ENCODE measurements around the gene LRRC8E. TPM values are rescaled to one million over a fixed set of nuclear protein-coding genes. Genes with fewer than 3 reads are reported as not detected.
"Not testable (repeated sequence)": the region's sequence is repeated elsewhere in the genome, so short reads cannot be mapped to it uniquely, and the experiment has no call there.

LRRC8E gene
- total RNA-seq, 4 donors from 2014 or later, result 0.13 to 0.32 (median 0.29) TPM

- ATAC-seq, result no peak
- WGBS, 2 donors (ENCODE audit: low coverage in 1 of 2), result 43 to 52% methylated on average over 5 to 11 of the region's 24 CpGs
- no peaks in the 10 kb centered on the region for H3K9me3 ChIP-seq
- peaks cover 50% of the 10 kb centered on the region for H3K27me3 ChIP-seq
- TF ChIP-seq POLR2A (IDR thresholded peaks at IDR 0.05) (no peak), EP300 (IDR thresholded peaks at IDR 0.05) (no peak), POLR2AphosphoS5 (IDR thresholded peaks at IDR 0.05) (no peak)
- TF ChIP-seq, protein P1, sequence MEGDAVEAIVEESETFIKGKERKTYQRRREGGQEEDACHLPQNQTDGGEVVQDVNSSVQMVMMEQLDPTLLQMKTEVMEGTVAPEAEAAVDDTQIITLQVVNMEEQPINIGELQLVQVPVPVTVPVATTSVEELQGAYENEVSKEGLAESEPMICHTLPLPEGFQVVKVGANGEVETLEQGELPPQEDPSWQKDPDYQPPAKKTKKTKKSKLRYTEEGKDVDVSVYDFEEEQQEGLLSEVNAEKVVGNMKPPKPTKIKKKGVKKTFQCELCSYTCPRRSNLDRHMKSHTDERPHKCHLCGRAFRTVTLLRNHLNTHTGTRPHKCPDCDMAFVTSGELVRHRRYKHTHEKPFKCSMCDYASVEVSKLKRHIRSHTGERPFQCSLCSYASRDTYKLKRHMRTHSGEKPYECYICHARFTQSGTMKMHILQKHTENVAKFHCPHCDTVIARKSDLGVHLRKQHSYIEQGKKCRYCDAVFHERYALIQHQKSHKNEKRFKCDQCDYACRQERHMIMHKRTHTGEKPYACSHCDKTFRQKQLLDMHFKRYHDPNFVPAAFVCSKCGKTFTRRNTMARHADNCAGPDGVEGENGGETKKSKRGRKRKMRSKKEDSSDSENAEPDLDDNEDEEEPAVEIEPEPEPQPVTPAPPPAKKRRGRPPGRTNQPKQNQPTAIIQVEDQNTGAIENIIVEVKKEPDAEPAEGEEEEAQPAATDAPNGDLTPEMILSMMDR (IDR thresholded peaks at IDR 0.05), result no peak
- H3K27ac ChIP-seq, result peak overlapping the region in 2 of 4 donors; percentile 94 to 97
- H3K36me3 ChIP-seq, result peaks cover 0 to 35% of the 10 kb centered on the region in 2 donors
- H3K4me3 ChIP-seq, result peak overlapping the region in 1 of 2 donors; percentile 53
- H3K4me1 ChIP-seq, result peaks cover 0 to 47% (median 31%) of the 10 kb centered on the region in 3 donors
These were observed 27.2 kb downstream of the LRRC8E start for GRCh38 chr19:7915250-7916102.

DNA sequence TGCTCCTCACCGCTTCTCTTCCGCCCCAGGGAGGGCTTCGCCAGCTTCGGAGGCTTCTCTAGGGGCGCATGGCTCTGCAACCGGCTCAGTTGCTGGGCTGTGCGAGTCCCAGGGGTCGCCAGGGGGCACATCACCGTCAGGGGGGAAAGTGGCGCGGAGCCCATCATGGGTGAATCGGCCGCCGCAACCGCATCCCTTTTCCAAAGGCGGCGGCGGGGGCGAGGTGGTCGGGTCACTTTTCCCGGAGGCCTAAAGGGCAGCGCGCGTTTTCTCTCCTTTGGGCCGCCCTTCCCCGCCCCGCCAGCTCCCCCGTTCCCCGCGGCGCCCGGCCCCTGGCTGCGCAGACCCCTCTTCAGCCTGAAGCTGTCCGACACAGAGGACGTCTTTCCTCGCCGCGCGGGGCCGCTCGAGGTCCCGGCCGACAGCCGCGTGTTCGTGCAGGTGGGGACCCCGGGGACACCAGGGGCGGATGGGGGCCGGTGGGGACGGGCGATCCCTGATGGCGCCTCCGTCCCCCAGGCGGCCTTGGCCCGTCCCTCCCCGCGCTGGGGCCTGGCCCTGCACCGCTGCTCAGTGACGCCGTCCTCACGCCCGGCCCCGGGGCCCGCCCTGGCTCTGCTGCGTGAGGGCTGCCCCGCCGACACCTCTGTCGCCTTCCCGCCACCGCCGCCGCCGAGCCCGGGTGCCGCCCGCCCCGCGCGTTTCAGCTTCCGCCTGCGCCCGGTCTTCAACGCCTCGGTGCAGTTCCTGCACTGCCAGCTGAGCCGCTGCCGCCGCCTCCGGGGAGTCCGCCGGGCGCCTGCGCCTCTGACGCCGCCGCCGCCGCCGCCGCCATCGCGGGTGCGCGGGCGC is 28.0 kb downstream of the LRRC8E start:
- peaks cover 50% of the 10 kb centered on the region for H3K27me3 ChIP-seq
- peak overlapping the region in 3 of 4 donors; percentile 85 to 97 (median 94) for H3K27ac ChIP-seq
- H3K4me3 ChIP-seq, result peak overlapping the region; percentile 3 to 53
- H3K9me3 ChIP-seq, result no peaks in the 10 kb centered on the region
- no peak for ATAC-seq
- peaks cover 0 to 26% of the 10 kb centered on the region in 2 donors for H3K36me3 ChIP-seq
- WGBS, 2 donors (ENCODE audit: low coverage in 1 of 2), result 0% methylated on average over 3 of the region's 104 CpGs; no CpG with 5 or more reads in 1 of the 2 donors
- no peak for TF ChIP-seq EP300 (IDR thresholded peaks at IDR 0.05)
- no peak for TF ChIP-seq POLR2AphosphoS5 (IDR thresholded peaks at IDR 0.05)
- TF ChIP-seq, protein P1 (IDR thresholded peaks at IDR 0.05), result no peak
- no peak for TF ChIP-seq POLR2A (IDR thresholded peaks at IDR 0.05)
- peaks cover 0 to 52% (median 31%) of the 10 kb centered on the region in 3 donors for H3K4me1 ChIP-seq

DNA sequence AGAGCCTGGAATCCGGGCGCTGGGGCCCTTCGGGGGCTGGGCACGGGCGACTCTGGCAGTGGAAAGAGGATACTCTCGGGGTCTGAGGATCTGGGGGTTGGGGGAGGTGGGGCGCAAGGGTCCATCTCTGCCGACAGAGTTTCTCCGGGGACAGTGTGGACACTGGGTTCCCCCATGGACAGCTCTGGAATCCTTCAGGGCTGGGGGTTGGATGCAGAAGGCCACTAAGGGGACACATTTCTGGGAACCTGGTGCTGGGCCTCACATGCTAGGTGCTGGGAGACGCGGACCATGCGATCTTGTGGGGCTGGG is 28.6 kb downstream of the LRRC8E start:
- H3K4me1 ChIP-seq, result peaks cover 0 to 58% (median 37%) of the 10 kb centered on the region in 3 donors
- ATAC-seq, result no peak
- H3K9me3 ChIP-seq, result no peaks in the 10 kb centered on the region
- H3K36me3 ChIP-seq, result peaks cover 0 to 25% of the 10 kb centered on the region in 2 donors
- TF ChIP-seq EP300 (IDR thresholded peaks at IDR 0.05), result no peak
- no peak for TF ChIP-seq POLR2AphosphoS5 (IDR thresholded peaks at IDR 0.05)
- TF ChIP-seq, protein P1 (IDR thresholded peaks at IDR 0.05), result no peak
- TF ChIP-seq POLR2A (IDR thresholded peaks at IDR 0.05), result no peak
- H3K27ac ChIP-seq, result peak overlapping the region in 3 of 4 donors; percentile 85 to 97 (median 94)
- peak overlapping the region in 1 of 2 donors; percentile 53 for H3K4me3 ChIP-seq
- peaks cover 50% of the 10 kb centered on the region for H3K27me3 ChIP-seq
- no CpG with 5 or more reads among the region's 12 CpGs for WGBS, 2 donors (ENCODE audit: low coverage in 1 of 2)

DNA sequence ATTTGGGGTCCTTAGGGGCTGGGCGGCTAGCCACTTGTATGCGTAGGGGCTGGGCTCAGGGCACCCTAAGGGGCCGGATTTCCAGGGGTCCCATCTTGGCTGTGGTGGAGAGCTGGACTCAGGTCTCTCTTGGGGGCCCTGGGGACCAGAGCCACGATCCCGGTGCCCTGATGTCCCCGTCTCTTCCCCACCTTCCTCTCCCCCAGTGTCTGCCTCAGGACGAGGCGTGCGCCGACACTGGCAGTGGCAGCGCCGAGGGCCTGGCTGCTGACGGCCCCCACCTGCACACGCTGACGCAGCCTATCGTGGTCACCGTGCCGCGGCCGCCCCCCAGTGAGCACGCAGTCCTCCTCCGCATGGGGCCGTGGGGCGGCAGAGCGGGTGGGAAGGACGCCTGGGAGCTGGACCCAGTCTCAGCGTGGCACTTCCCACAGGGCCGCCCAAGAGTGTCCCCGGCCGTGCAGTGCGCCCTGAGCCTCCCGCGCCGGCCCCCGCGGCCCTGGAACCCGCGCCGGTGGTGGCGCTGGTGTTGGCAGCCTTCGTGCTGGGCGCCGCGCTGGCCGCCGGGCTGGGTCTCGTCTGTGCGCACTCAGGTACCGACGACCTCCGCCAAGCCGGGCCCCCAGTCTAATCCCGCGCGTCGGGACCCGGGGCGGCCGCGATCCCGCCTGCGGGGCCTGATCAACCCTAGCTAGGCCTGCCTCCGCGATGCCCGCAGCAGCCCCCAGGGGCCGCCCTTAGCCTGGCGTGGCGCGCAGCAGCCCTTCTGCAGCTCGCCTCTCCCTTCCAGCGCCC is 29.2 kb downstream of the LRRC8E start:
- WGBS, 2 donors (ENCODE audit: low coverage in 1 of 2), result 20% methylated on average over 1 of the region's 71 CpGs; no CpG with 5 or more reads in 1 of the 2 donors
- Histone ChIP-seq H3K27me3 (peaks cover 50% of the 10 kb centered on the region), H3K27ac (peak overlapping the region in 3 of 4 donors; percentile 85 to 97 (median 94))

DNA sequence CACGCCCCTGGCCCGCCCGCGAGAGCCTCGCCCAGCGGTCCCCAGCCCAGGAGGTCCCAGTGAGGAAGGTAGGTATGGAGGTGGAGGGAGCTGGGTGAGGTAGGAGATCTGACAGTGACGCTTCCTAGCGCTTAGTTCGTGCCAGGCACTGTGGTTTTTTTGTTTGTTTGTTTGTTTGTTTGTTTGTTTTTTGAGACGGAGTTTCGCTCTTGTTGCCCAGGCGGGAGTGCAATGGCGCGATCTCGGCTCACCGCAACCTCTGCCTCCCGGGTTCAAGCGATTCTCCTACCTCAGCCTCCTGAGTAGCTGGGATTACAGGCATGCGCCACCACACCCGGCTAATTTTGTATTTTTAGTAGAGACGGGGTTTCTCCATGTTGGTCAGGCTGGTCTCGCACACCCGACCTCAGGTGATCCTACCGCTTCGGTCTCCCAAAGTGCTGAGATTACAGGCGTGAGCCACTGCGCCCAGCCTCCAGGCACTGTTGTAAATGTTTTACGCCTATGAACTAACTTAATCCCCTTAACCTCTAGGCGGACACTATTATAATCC is 29.8 kb downstream of the LRRC8E start:
- 32 to 40% methylated on average over 5 to 18 of the region's 29 CpGs for WGBS, 2 donors (ENCODE audit: low coverage in 1 of 2)
- not testable (repeated sequence) for ATAC-seq, H3K9me3 ChIP-seq
- peaks cover 50% of the 10 kb centered on the region for H3K27me3 ChIP-seq
- H3K4me3 ChIP-seq, result peak overlapping the region in 1 of 2 donors; percentile 53
- H3K4me1 ChIP-seq, result peaks cover 0 to 70% (median 45%) of the 10 kb centered on the region in 3 donors
- peaks cover 0 to 25% of the 10 kb centered on the region in 2 donors for H3K36me3 ChIP-seq
- H3K27ac ChIP-seq, result peak overlapping the region in 3 of 4 donors; percentile 94 to 97 (median 94)

More for the DNA sequence above, 29.2 kb downstream of the LRRC8E start:
- peak overlapping the region; percentile 3 to 53 for H3K4me3 ChIP-seq
- no peak for ATAC-seq
- peaks cover 0 to 25% of the 10 kb centered on the region in 2 donors for H3K36me3 ChIP-seq
- no peaks in the 10 kb centered on the region for H3K9me3 ChIP-seq
- TF ChIP-seq POLR2AphosphoS5 (IDR thresholded peaks at IDR 0.05) (no peak), EP300 (IDR thresholded peaks at IDR 0.05) (no peak), POLR2A (IDR thresholded peaks at IDR 0.05) (peak in 1 of 2 donors; percentile 40)
- TF ChIP-seq, protein P1 (IDR thresholded peaks at IDR 0.05), result peak in 3 of 4 experiments; percentile 65 to 82 (median 65)
- H3K4me1 ChIP-seq, result peaks cover 0 to 63% (median 43%) of the 10 kb centered on the region in 3 donors

All from gastroesophageal sphincter (tissue), 4 donors.